ENCODE data around the gene DSP.
A peak's percentile ranks its signal among the peaks of the same experiment; 100 is the strongest.

Gene DSP

GRCh38 chr6:7518877-7519276, 22.6 kb upstream of the DSP start:
- Histone ChIP-seq H3K4me1 (ENCODE audit: control insufficient read depth, insufficient read depth, low read length) (no peaks in the 10 kb centered on the region), H3K4me3 (ENCODE audit: low read length) (no peak overlapping the region), H3K36me3 (ENCODE audit: control insufficient read depth, insufficient read depth, low read length) (no peaks in the 10 kb centered on the region), H3K9ac (ENCODE audit: low read length) (no peak overlapping the region), H3K27me3 (ENCODE audit: control insufficient read depth, insufficient read depth, low read length) (no peaks in the 10 kb centered on the region), H3K27ac (ENCODE audit: low read depth, low read length) (no peak overlapping the region)

- Histone ChIP-seq H3K27ac (ENCODE audit: low read depth, low read length) (no peak overlapping the region), H3K4me3 (ENCODE audit: low read length) (no peak overlapping the region), H3K9ac (ENCODE audit: low read length) (no peak overlapping the region), H3K4me1 (ENCODE audit: control insufficient read depth, insufficient read depth, low read length) (no peaks in the 10 kb centered on the region), H3K27me3 (ENCODE audit: control insufficient read depth, insufficient read depth, low read length) (peaks cover 2% of the 10 kb centered on the region), H3K36me3 (ENCODE audit: control insufficient read depth, insufficient read depth, low read length) (no peaks in the 10 kb centered on the region)
These were observed 18.6 kb upstream of the DSP start for GRCh38 chr6:7522873-7523272.

GRCh38 chr6:7523922-7524321, 17.5 kb upstream of the DSP start:
- Histone ChIP-seq H3K4me3 (ENCODE audit: low read length) (no peak overlapping the region), H3K27me3 (ENCODE audit: control insufficient read depth, insufficient read depth, low read length) (peaks cover 2% of the 10 kb centered on the region), H3K36me3 (ENCODE audit: control insufficient read depth, insufficient read depth, low read length) (no peaks in the 10 kb centered on the region), H3K9ac (ENCODE audit: low read length) (no peak overlapping the region), H3K27ac (ENCODE audit: low read depth, low read length) (no peak overlapping the region), H3K4me1 (ENCODE audit: control insufficient read depth, insufficient read depth, low read length) (no peaks in the 10 kb centered on the region)

GRCh38 chr6:7526755-7527154, 14.7 kb upstream of the DSP start:
- Histone ChIP-seq H3K27me3 (ENCODE audit: control insufficient read depth, insufficient read depth, low read length) (peaks cover 2% of the 10 kb centered on the region), H3K4me3 (ENCODE audit: low read length) (no peak overlapping the region), H3K9ac (ENCODE audit: low read length) (no peak overlapping the region), H3K4me1 (ENCODE audit: control insufficient read depth, insufficient read depth, low read length) (no peaks in the 10 kb centered on the region), H3K36me3 (ENCODE audit: control insufficient read depth, insufficient read depth, low read length) (no peaks in the 10 kb centered on the region), H3K27ac (ENCODE audit: low read depth, low read length) (no peak overlapping the region)

GRCh38 chr6:7528565-7528964, 12.9 kb upstream of the DSP start:
- H3K36me3 ChIP-seq (ENCODE audit: control insufficient read depth, insufficient read depth, low read length) = no peaks in the 10 kb centered on the region
- H3K27ac ChIP-seq (ENCODE audit: low read depth, low read length) = no peak overlapping the region
- H3K4me3 ChIP-seq (ENCODE audit: low read length) = no peak overlapping the region
- no peaks in the 10 kb centered on the region for H3K4me1 ChIP-seq (ENCODE audit: control insufficient read depth, insufficient read depth, low read length)
- H3K27me3 ChIP-seq (ENCODE audit: control insufficient read depth, insufficient read depth, low read length) = peaks cover 2% of the 10 kb centered on the region
- no peak overlapping the region for H3K9ac ChIP-seq (ENCODE audit: low read length)

GRCh38 chr6:7529141-7529540, 12.3 kb upstream of the DSP start:
- Histone ChIP-seq H3K27me3 (ENCODE audit: control insufficient read depth, insufficient read depth, low read length) (peaks cover 2% of the 10 kb centered on the region), H3K9ac (ENCODE audit: low read length) (no peak overlapping the region), H3K4me1 (ENCODE audit: control insufficient read depth, insufficient read depth, low read length) (no peaks in the 10 kb centered on the region), H3K27ac (ENCODE audit: low read depth, low read length) (no peak overlapping the region), H3K36me3 (ENCODE audit: control insufficient read depth, insufficient read depth, low read length) (no peaks in the 10 kb centered on the region), H3K4me3 (ENCODE audit: low read length) (no peak overlapping the region)

- Histone ChIP-seq H3K36me3 (ENCODE audit: control insufficient read depth, insufficient read depth, low read length) (no peaks in the 10 kb centered on the region), H3K27ac (ENCODE audit: low read depth, low read length) (no peak overlapping the region), H3K27me3 (ENCODE audit: control insufficient read depth, insufficient read depth, low read length) (no peaks in the 10 kb centered on the region), H3K4me3 (ENCODE audit: low read length) (no peak overlapping the region), H3K4me1 (ENCODE audit: control insufficient read depth, insufficient read depth, low read length) (no peaks in the 10 kb centered on the region), H3K9ac (ENCODE audit: low read length) (no peak overlapping the region)
These were observed 9.2 kb upstream of the DSP start for GRCh38 chr6:7532232-7532631.

- Histone ChIP-seq H3K27me3 (ENCODE audit: control insufficient read depth, insufficient read depth, low read length) (no peaks in the 10 kb centered on the region), H3K4me1 (ENCODE audit: control insufficient read depth, insufficient read depth, low read length) (no peaks in the 10 kb centered on the region), H3K27ac (ENCODE audit: low read depth, low read length) (no peak overlapping the region), H3K36me3 (ENCODE audit: control insufficient read depth, insufficient read depth, low read length) (no peaks in the 10 kb centered on the region), H3K4me3 (ENCODE audit: low read length) (no peak overlapping the region), H3K9ac (ENCODE audit: low read length) (no peak overlapping the region)
These were observed 8.7 kb upstream of the DSP start for GRCh38 chr6:7532821-7533220.

GRCh38 chr6:7534192-7534591, 7.3 kb upstream of the DSP start:
- no peak overlapping the region for H3K27ac ChIP-seq (ENCODE audit: low read depth, low read length)
- H3K4me3 ChIP-seq (ENCODE audit: low read length) = no peak overlapping the region
- no peaks in the 10 kb centered on the region for H3K36me3 ChIP-seq (ENCODE audit: control insufficient read depth, insufficient read depth, low read length)
- no peak overlapping the region for H3K9ac ChIP-seq (ENCODE audit: low read length)
- peaks cover 6% of the 10 kb centered on the region for H3K27me3 ChIP-seq (ENCODE audit: control insufficient read depth, insufficient read depth, low read length)
- H3K4me1 ChIP-seq (ENCODE audit: control insufficient read depth, insufficient read depth, low read length) = no peaks in the 10 kb centered on the region

GRCh38 chr6:7535498-7535897, 6.0 kb upstream of the DSP start:
- Histone ChIP-seq H3K27ac (ENCODE audit: low read depth, low read length) (no peak overlapping the region), H3K27me3 (ENCODE audit: control insufficient read depth, insufficient read depth, low read length) (peaks cover 9% of the 10 kb centered on the region), H3K4me3 (ENCODE audit: low read length) (no peak overlapping the region), H3K9ac (ENCODE audit: low read length) (no peak overlapping the region), H3K4me1 (ENCODE audit: control insufficient read depth, insufficient read depth, low read length) (no peaks in the 10 kb centered on the region), H3K36me3 (ENCODE audit: control insufficient read depth, insufficient read depth, low read length) (no peaks in the 10 kb centered on the region)

GRCh38 chr6:7537565-7538174, 3.8 kb upstream of the DSP start:
- Histone ChIP-seq H3K27ac (ENCODE audit: low read depth, low read length) (no peak overlapping the region), H3K27me3 (ENCODE audit: control insufficient read depth, insufficient read depth, low read length) (peaks cover 17% of the 10 kb centered on the region), H3K36me3 (ENCODE audit: control insufficient read depth, insufficient read depth, low read length) (no peaks in the 10 kb centered on the region), H3K4me1 (ENCODE audit: control insufficient read depth, insufficient read depth, low read length) (no peaks in the 10 kb centered on the region), H3K4me3 (ENCODE audit: low read length) (no peak overlapping the region), H3K9ac (ENCODE audit: low read length) (no peak overlapping the region)

- Histone ChIP-seq H3K4me3 (ENCODE audit: low read length) (no peak overlapping the region), H3K36me3 (ENCODE audit: control insufficient read depth, insufficient read depth, low read length) (no peaks in the 10 kb centered on the region), H3K27me3 (ENCODE audit: control insufficient read depth, insufficient read depth, low read length) (peaks cover 17% of the 10 kb centered on the region), H3K4me1 (ENCODE audit: control insufficient read depth, insufficient read depth, low read length) (no peaks in the 10 kb centered on the region), H3K9ac (ENCODE audit: low read length) (no peak overlapping the region), H3K27ac (ENCODE audit: low read depth, low read length) (no peak overlapping the region)
These were observed 3.0 kb upstream of the DSP start for GRCh38 chr6:7538484-7538883.

GRCh38 chr6:7540595-7540994, 876 bp upstream of the DSP start:
- H3K9ac ChIP-seq (ENCODE audit: low read length) = no peak overlapping the region
- H3K36me3 ChIP-seq (ENCODE audit: control insufficient read depth, insufficient read depth, low read length) = no peaks in the 10 kb centered on the region
- peak overlapping the region; percentile 76 for H3K4me3 ChIP-seq (ENCODE audit: low read length)
- H3K27me3 ChIP-seq (ENCODE audit: control insufficient read depth, insufficient read depth, low read length) = peaks cover 17% of the 10 kb centered on the region
- H3K27ac ChIP-seq (ENCODE audit: low read depth, low read length) = no peak overlapping the region
- no peaks in the 10 kb centered on the region for H3K4me1 ChIP-seq (ENCODE audit: control insufficient read depth, insufficient read depth, low read length)

Data from rectal smooth muscle tissue (tissue), 1 donor.